Stimulated activated CD4-positive, alpha-beta T cell treated with anti-CD3 and anti-CD28 coated beads, Interleukin-1b, Interleukin-23, amount 100 ng/mL, for 1 hour (primary cell): ENCODE results near the gene LUM.
"Not testable (repeated sequence)": the region's sequence is repeated elsewhere in the genome, so short reads cannot be mapped to it uniquely, and the experiment has no call there.

Experiments
- DNase-seq, 2 donors: peaks; one replicate each; pipeline ENCODE4 v3.0.0-alpha.2; 2020; ENCODE audit warnings: low read depth in 2 of 2

The LUM gene

DNA sequence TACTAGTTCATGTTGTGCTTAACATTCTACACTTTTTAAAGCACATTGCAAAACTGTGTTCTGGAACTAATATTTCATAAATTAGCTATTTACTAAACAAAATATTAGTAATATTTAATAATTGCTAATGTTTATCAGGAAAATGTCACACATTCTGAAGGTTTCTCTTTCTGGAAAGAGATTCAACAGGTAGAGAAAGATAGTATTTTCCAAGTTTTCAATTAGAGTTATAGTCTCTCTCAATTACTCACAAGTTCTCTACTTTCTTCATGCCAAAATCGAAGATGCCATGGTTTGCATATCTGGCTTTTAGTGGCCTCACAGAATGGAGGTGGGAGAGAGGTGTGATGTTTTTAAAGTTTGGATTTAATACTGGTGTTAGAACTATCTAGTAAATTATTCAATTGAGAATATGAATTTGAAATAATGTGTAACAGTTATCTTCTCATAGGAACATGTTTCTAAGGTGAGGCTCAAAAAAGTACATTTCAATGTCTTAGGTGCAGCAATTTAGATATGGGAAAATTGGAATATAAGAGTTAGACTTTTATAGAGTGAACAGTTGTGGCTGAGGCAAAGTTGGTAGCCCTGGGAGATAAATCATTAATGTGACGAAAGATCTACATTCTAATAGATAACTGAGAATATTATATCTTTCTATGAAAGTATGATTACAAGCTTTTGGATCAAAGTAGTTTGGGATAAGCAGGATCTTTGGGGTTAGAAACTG, 1.5 kb downstream of the LUM start:
- no peak for DNase-seq

DNA sequence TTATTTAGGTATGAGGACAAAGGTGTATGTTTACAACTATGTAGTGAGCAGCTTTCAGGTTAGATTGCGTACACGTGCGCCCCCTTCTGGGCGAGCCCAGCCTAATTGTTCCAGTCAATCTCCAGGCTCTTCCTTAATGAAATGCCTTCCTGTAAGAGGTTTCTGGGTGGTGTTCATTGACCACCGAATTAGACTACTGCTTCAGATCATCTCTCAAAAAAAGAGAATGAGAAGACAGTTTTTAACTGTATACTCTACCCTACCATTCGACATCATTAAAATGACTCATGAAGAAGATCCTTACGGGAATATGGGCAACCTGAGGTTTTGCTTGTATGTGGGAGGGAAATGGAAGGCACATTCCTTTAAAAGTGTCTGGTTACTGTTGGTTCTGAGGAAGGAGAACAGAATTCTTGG, 2.1 kb downstream of the LUM start:
- DNase-seq = peak in 1 of 2 donors; percentile 4

DNA sequence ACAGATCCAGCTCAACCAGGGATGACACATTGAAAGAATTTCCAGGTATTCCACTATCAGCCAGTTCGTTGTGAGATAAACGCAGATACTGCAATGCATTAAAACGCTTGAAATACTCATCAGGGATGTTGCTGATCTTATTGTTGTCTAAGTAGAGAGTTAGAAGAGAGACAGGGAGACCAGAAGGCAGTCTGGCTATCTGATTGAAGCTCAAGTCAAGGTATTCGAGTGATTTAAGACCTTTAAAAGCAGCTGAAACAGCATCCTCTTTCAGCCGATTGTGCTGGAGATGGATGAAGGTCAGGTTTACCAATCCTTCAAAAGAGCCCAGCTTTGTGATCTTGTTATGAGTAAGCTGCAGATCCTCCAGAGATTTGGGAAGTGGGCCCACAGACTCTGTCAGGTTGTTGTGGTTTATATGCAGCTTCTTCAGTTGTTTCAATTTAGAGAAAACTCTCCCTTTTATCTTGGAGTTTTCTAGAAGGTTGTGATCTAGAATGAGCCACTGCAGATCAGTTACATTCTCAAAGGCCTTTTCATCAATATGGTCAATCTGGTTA, 3.0 kb downstream of the LUM start:
- no peak for DNase-seq

DNA sequence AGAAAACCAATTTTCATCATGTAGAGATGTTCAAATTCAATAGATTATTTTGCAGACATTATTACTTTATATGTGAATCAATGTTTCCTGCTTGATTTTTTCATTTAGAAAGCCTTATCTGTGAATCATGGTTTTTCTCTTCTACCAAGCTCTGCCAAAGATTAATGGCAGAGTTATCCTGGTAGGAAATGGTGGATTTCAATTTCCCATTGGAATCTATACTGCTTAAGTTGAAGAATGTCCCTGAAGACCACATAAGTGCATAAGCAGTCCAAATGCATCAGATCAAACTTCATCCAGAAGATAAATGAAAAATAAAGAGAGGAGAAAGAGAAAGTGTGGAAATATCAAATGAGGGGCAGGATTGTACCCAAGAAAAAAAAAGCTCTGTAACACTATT, 5.0 kb downstream of the LUM start:
- no peak for DNase-seq

DNA sequence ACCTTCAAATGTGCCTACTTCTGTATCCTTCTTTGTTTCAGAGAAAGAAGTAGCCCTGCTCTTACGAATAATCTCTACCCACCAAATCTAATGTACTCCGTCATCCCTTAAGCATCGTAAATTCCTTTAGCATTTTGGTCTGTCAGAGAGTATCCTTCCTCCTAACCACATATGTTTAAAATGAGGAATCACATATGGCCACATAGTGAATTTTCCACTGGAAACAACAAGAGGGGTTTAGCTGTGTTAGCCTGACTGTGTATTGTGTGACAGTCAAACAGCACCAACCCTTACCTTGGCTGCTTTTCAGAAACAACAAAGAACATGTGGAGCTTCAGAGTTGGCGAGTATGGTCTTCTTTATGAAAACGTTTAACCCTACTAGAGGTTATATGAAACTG, 5.5 kb downstream of the LUM start:
- DNase-seq = no peak

DNA sequence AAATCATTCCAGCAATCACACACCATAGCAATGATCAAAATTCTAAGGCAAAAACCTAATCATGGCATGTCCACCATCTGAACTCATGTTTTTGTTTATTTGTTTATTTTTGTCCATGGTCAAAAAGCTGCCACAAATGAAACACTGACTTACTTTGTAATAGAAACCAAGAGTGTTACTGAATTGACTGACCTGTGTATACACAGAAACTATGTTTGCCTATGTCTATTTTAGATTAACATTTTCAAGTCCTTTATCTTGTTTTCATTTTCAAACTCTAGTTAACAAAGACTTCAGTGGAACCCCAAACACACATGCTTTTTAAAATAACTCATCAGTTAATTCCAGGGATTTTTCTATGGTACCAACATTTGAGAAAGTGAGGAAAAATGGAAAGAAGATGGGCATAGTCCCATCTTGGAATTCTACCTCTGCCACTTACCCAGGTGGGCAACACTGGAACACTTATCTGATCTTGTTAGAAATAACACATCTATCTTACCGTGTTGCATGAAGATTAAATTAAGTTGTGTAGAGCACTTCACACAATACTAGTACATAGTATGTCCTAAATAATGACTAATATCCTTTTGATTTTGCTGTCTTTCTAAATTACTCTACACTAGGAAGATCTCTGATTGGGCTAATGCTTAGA, 6.4 kb downstream of the LUM start:
- no peak for DNase-seq

DNA sequence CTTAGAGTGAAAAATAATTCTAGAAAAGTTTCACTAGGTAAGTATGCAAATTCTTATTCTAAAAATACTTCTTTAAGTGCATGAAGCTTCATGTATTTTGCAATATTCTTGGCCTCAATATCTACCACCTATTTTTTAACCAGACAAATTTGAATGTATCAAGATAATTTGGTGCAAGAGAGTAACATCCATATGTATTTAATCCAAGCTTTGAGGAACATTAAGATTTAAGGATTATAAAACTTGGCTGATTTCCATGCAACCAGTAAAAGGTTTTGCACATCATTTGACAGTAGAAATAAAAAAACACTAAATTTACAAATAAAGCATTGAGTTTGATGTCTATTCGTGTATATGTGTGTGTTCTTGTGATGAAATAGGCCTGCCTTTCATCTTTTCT, 7.7 kb downstream of the LUM start:
- no peak for DNase-seq

DNA sequence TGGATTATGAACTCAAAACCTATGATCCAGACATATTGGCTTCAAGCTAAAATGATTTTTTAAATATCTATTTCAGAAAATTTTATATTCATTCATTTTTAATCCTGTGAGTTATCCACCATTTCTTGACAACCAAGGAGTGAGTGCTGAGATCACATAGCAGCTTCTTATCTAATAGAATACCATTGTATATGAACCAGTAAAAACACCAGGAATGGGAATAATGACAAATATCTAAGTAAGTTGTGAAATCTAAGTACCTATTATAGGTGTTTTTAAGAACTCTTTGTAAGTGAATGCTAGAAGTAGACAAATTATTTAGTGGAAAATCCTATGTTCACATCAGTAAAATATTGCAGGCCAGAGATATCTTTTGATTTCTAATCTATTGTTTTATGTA, 8.2 kb downstream of the LUM start:
- no peak for DNase-seq

DNA sequence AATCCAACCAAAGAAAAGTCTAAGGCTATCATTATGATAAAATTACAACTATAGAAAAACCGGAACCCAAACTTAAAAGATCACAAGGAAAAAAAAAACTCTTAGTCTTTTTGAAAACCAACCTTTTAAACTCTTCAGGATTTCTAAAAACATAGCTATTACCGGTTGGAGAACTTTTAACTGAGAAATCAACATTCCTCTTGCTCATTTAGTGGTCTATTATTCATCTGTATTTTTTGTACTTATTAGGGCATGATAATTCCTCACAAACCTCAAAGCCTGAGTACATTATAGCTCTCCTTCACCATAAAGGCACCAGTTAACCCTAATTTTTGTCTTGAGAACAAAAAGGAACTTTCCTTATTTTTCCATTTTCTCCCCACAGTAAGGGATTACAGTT, 10.4 kb downstream of the LUM start:
- DNase-seq = no peak

DNA sequence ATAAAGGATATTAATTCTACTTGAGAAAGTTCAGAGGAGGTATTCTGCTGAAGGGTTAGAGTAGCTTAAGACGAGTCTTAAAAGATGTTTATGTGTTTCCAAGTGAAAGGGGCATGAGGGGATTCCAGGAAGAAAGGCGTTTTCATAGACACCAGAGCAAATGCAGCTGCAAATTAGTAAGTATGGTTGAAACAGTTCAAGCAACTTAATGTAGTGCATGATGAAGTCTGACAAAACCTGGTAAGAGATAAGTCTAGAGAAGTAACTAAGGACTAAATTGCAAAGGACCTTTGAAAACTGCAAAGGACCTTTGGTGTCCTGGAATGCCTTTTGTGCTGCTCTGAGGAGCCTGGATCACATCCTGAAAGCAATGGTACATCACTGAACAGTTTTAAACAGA, 11.5 kb downstream of the LUM start:
- DNase-seq = no peak

DNA sequence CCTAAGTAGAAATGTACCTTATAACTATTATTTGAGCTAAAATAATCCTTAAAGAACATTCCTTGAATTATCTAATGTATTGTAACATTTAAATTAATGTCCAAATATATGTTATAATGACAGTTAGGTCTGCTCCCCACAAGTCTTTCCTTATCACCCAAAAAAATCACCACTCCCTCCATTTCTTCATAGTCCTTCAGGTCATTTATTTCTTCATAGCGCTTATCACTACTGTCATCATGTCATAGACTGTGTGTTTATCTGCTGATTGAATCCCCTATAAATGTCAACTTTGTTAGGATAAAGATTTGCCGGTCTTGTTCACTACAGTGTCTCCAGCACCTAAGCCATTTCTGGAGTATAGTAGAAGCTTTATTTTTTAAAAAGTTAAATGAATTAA, 12.0 kb downstream of the LUM start:
- no peak for DNase-seq

DNA sequence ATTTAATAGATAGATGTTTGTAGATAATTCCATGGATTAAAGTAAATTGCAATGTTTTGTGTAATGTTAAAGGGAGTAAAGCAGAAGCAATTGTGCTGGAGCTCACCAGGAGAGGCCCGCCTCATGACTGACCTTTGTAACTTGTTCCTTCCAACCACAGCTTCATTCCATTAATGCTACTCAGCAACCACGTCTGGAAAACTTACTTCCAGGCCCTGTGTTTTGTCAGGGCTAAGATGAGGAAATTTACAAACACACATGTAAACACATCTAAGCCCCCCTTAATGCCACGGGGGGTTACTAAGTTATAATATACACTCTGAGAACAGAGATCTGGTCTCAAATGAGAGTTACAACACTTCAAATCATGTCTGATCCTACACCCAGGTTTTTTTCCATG, 12.4 kb downstream of the LUM start:
- DNase-seq = no peak

DNA sequence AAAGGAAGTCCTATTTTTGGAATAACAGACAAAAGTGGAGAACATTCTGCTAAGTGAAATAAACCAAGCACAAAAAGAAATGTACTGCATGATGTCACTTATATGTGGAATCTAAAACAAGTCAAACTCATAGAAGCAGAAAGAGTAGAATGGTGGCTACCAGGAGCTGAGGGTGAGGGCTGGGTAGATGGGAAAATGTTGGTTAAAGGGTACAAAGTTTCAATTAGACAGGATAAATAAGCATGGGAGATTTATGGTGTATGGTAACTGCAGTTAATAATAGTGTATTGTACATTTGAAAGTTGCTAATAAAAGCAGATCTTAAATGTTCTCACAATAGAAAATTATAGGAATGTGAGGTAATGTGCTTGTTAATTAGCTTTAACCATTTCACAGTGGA, 12.8 kb downstream of the LUM start:
- no peak for DNase-seq

DNA sequence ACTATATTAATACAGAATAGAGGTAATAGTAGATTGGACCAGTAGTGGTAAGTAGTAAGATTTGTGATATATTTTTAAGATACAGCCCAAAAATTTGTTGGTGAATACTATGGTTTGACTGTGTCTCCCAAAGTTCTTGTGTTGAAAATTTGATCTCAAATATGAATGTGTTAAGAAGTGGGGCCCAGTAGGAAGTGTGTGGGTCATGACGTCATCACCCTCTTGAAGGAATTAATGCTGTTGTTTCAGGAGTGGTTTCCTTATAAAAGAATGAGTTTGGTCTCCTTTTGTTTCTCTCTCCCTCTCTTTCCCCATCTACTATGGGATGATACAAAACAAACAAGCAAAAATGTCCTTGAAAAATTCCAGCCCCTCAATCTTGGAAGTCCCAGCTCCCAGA, 16.3 kb downstream of the LUM start:
- DNase-seq = no peak

DNA sequence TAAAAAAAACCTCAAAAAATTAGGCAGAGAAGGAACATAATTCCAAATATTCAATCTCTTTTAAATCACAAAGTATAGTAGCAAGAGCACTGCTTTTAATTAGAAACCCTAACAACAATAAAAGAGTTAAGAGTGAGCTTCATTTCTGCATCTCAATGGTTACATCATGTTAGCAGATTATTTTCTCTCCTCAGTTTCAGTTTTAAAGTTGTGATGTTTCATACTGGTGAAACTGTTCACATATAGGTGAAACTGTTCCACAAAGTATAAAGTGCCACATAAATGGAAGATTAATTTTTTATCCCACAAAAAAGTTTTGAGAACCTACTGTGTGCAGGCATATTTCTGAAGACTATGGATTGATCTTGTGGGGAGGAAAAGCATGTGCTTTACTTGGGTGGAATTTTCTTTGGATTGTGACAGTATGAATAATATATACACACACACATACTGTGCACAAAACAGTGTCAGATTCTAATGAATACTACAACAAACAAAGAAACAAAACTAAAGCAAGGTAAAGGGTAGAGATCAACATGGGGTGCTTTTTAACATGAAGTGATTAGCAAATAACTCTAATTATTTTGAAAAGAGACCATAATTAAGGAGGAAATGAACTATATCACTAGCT, 17.1 kb downstream of the LUM start:
- no peak for DNase-seq

DNA sequence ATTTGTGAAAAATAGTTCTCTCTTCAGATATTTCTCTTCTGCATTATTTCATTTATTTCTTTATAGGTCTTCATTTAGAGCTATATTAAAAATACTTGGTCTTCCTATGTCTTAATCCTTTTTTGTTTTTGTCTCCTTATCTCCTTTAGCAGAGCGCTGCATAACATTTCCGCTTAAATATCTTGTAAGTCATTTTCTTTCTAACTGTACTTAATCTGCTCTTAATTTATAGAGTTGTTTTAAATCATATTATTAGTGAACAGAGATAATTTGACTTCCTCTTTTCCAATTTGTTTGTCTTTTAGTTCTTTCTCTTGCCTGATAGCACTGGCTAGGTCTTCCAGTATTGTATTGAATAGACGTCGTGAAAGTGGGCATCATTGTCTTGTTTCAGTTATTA, 18.0 kb downstream of the LUM start:
- DNase-seq = no peak

DNA sequence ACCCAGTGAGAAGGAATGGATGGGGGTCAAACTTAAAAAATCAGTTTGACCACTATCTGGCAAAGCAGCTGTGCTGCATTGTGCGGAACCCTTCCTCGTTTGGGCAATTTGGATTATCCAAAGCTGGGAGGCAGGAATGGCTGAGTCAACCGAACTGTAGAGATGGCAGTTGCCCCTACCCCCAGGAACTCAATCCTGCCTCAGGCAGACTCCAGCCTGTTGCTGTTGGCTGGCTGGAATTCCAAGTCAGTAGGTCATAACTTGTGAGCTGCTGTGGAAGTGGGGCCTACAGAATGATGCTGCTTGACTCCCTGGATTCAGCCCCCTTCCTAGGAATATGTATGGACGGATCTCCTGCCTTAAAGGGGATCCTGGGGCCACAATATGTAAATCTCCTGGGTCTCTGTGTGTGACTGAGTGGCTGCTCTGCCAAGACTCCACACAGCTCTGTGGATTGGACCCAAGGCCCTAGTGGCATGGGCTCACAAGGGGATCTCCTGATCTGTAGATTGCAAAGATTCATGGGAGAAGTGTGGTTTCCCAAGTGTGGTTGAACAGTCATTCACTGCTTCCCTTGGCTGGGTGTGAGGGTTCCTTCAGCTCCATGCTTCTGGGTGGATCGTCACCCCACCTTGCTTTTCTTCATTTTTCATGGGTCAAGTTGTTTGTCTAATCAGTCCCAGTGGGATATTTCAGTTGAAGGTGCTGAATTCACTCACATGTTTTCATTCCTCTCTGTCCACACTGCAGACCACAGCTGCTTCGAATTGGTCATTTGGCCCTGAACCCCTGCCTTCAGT, 19.2 kb downstream of the LUM start:
- no peak for DNase-seq

DNA sequence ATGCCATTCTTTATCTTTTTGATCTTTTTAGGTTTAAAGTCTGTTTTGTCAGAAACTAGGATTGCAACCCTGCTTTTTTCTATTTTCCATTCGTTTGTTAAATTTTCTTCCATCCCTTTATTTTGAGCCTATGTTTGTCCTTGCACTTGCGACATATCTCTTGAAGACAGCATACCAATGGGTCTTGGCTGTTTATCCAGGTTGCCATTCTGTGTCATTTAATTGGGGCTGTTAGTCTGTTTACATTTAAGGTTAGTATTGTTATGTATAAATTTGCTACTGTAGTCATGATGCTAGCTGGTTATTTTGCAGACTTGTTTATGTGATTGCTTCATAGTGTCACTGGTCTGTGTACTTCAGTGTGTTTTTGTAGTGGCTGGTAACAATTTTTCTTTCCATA, 21.3 kb downstream of the LUM start:
- DNase-seq = not testable (repeated sequence)

DNA sequence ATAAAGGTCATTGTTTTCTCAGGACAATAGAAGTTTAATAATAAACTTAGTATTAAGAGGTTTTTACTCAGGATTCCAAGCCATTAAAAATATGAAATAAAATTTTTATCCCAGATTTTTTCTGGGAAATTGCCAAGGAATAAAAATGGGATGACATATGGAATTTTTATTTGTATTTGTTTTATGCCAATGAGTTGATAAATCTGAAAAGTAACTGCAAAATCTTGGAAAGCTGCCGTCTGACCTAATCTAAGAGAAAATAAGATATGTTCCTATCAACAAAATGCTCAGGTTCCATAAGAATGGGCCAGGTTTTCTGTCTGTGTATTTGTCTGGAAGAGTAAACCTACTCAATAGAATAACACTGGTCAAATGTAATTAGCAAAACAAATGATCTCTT, 31.3 kb downstream of the LUM start:
- no peak for DNase-seq

DNA sequence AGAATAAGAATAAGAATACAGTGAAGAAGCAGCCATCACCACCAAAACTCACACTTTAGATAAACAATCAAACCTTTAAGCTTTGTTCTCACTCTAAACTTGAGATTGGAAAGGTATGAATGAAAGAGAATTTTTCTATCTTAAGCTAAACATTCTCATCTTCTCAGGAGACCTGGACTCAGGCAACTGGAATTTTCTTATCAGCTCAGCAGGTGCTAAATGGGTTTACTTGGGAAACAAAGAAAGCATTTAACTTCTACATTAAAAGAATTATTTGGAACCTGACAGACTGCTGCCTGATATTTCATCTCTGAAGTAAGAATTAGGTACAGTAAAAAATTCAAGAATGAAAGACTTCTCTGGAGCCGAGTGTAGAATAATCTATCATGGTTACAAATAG, 32.8 kb downstream of the LUM start:
- no peak for DNase-seq

DNA sequence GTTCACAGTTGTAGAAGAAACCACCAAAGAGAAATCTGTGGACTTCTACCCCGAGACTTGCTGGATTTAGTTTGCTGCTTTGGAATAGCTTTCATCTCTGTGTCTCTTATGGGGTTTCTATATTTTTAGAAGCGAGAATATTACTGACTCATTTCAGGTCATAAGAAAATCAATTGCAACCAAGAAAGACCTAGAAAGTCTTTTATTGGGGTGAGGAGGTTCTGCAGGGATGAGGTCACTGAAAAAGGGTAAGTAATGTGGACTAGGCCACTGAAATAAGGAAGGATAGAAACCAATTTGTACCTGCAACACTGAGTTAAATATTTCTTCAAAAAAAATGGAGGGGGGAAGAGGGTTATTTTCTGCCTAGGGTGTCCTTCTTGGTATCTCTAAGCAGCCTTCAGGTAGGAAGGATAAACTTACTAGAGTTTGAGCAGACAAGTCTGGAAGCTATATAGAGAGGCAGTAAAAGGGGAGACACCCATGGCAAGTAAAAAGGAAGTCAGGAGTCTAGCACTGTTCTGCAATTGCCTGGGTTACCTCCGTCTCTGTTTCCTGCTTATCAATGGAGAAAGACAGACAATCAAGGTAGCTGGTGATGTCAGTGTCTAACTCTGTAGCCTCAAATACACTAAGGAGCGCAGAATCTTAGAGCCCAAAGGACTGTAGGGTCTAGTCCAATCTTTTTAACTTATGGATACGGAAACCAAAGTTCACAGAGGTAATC, 33.9 kb downstream of the LUM start:
- no peak for DNase-seq

DNA sequence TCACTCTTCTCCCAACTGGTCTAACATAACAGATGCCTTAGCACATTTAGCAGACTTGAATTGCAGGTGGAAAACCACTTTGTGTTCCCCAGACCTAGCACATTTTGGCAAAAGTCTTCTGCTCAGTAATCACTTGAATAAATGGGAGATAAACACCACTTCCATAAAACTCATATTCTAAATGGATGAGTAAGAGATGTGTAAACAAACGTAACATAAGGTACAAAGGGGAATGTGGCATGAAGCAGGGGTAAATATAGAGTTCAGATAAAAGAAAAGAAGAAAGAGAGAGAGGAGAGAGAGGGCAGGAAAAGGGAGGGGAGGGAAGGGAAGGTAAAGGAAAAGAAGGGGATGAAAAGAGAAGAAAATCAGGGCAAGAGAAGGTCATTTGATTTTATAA, 36.4 kb downstream of the LUM start:
- DNase-seq = no peak
